IPS-20b (cell line): ENCODE results near the gene ZFAND2A.
"Not testable (repeated sequence)": the region's sequence is repeated elsewhere in the genome, so short reads cannot be mapped to it uniquely, and the experiment has no call there.

ENCODE experiments used
- H3K27ac ChIP-seq: one replicate; pipeline ENCODE4 v1.5.1; 2013; ENCODE audit warnings: low read length
- H3K27me3 ChIP-seq: 2 replicates; pipeline ENCODE4 v1.6.1; 2013; ENCODE audit warnings: mild to moderate bottlenecking, low read length, inconsistent platforms; ENCODE audit not compliant: insufficient read depth
- H3K36me3 ChIP-seq: 2 replicates; pipeline ENCODE4 v1.6.1; 2013; ENCODE audit warnings: low read depth, mild to moderate bottlenecking, inconsistent platforms, low read length, moderate library complexity; ENCODE audit not compliant: insufficient read depth
- H3K4me1 ChIP-seq: 2 replicates; pipeline ENCODE4 v1.6.1; 2013; ENCODE audit warnings: mild to moderate bottlenecking, control low read depth, inconsistent platforms, low read length, moderate library complexity; ENCODE audit not compliant: insufficient read depth
- H3K4me3 ChIP-seq: 2 replicates; pipeline ENCODE4 v1.5.1; 2013; ENCODE audit warnings: mild to moderate bottlenecking, low read length, inconsistent platforms
- H3K9ac ChIP-seq: 2 replicates; pipeline ENCODE4 v1.6.1; 2013; ENCODE audit warnings: low read depth, mild to moderate bottlenecking, inconsistent platforms, low read length, moderate library complexity
- H3K9me3 ChIP-seq: 2 replicates; pipeline ENCODE4 v1.6.1; 2013; ENCODE audit warnings: mild to moderate bottlenecking, low read depth, low read length, inconsistent platforms; ENCODE audit not compliant: insufficient read depth

The ZFAND2A gene

DNA sequence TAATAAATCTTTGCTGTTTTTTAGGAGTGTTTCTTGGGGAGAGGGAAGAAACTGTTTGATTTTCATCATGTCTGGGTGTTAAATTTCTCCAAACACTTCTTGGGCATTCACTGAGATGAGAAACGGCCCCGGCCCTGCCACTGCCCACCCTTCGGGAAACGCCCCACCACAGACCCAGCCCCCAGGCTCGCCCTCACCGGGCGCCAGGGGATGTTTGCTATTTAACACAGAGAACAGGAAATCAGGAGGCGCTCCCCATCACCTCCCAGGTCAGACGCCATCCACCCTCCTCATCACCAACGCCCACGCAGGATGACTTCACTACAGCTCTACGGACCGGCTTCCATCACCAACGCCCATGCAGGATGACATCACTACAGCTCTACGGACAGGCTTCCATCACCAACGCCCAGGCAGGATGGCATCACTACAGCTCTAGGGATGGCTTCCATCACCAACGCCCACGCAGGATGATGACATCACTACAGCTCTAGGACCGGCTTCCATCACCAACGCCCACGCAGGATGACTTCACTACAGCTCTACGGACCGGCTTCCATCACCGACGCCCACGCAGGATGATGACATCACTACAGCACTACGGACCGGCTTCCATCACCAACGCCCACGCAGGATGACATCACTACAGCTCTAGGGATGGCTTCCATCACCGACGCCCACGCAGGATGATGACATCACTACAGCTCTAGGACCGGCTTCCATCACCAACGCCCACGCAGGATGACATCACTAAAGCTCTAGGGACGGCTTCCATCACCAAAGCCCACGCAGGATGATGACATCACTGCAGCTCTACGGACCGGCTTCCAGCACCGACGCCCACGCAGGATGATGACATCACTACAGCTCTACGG, 44.6 kb downstream of the ZFAND2A start:
- H3K27ac ChIP-seq, H3K9ac ChIP-seq, H3K9me3 ChIP-seq, H3K4me3 ChIP-seq, H3K36me3 ChIP-seq, H3K27me3 ChIP-seq, H3K4me1 ChIP-seq: not testable (repeated sequence)

DNA sequence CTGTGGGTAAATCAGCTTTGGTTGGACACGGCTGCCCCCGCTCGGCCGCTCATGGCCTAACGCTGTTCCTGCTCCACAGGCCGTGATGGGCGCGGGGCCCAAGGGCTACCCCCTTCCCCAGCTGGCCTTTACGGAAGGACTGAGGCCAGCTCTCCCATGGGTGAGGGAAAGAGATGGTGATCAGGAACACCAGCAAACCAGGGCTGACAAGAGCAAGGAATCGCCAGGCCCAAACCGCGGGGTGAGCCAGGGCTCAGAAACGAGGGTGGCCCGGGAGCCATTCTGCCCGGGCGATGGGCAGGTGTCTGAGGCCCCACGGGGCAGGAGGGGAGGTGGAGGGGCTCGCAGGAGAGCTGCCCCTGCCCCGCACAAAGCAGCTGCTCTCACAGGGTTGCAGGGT, 45.5 kb downstream of the ZFAND2A start:
- no peak overlapping the region for H3K9ac ChIP-seq
- H3K9me3 ChIP-seq = no peaks in the 10 kb centered on the region
- H3K27ac ChIP-seq = no peak overlapping the region
- no peaks in the 10 kb centered on the region for H3K4me1 ChIP-seq
- no peak overlapping the region for H3K4me3 ChIP-seq
- H3K36me3 ChIP-seq = no peaks in the 10 kb centered on the region
- no peaks in the 10 kb centered on the region for H3K27me3 ChIP-seq

DNA sequence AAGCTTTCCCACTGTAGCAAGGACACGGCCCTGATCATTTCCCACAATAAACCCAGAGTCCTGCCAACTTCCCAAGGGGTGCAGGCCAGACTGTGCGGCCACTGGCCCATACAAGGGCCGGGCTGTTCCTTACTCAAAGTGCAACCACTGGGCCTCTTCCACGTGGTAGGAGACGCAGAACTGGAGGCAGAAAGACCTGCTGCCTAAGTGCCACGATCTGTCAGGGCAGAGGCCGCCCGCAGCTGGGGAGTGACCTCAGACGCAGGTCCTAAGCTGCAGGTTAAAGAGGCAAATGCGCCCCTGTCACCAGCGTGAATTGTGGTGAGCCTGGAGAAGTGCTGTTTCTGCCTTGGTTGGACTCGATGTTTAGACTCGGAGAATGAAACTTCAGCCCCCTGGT, 45.9 kb downstream of the ZFAND2A start:
- Histone ChIP-seq H3K9ac (no peak overlapping the region), H3K27ac (no peak overlapping the region), H3K27me3 (no peaks in the 10 kb centered on the region)

DNA sequence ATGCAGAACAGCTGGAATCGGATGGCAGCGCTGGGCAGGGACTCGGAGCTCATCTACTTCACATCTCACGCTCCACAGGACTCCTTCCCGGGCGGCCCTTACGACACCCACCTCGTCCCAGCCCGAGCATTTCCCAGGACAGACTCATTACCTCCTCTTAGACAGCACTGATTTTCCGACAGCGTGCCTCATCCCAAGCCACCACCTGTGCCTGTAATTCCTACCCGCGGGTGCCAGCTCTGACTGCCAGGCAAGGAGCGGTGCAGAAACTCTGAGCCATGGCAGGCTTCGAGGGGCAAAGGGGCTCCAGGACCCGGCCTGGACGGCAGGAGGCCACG, 46.5 kb downstream of the ZFAND2A start:
- Histone ChIP-seq H3K36me3 (no peaks in the 10 kb centered on the region), H3K9me3 (no peaks in the 10 kb centered on the region), H3K4me1 (no peaks in the 10 kb centered on the region), H3K27ac (no peak overlapping the region), H3K27me3 (no peaks in the 10 kb centered on the region), H3K4me3 (no peak overlapping the region), H3K9ac (no peak overlapping the region)

More for the DNA sequence above, 45.9 kb downstream of the ZFAND2A start:
- H3K9me3 ChIP-seq = no peaks in the 10 kb centered on the region
- no peaks in the 10 kb centered on the region for H3K4me1 ChIP-seq
- no peak overlapping the region for H3K4me3 ChIP-seq
- H3K36me3 ChIP-seq = no peaks in the 10 kb centered on the region

DNA sequence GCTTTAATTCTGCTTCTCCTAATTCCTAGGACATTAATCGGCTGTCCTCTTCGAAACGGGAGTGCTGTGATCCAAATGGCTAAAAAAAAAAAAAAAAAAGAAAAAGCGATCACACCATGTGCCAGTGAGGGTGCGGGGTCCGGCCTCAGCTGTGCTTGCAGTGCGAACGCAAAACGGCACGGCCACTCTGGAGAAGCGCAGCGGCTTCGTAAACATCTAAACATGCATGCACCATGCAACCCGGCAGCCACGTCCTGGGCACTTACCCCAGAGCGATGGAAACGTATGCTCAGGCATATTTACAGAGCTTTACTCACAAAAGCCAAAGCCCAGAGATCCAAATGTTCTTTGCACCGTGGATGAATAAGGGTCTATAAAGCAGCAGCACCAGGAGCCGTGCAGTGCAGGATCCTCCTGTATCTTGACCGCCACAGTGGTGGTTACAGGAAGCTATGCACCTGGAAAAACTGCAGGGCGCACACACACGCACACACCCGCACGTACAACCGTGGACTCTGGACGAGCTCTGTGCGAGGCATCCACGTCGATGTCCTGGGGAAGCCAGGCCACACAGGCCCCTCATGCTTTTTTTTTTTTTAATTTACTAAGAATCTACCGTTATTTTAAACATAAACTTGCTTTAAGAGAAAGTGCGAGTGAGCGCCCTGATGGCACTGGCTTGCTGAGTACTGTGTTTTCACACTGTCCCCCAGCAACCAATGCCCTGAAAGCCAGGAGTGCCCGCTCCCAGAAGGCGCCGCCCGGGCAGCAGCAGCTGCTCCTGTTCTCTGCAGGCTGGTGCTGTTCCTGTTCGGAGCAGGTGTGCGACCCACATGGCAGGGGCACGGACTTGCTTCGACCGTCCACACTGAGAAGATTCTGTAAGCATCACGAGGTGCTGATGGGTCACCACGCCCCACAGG, 47.1 kb downstream of the ZFAND2A start:
- no peak overlapping the region for H3K9ac ChIP-seq
- no peaks in the 10 kb centered on the region for H3K4me1 ChIP-seq
- no peaks in the 10 kb centered on the region for H3K9me3 ChIP-seq
- H3K27ac ChIP-seq = no peak overlapping the region
- H3K27me3 ChIP-seq = no peaks in the 10 kb centered on the region
- no peak overlapping the region for H3K4me3 ChIP-seq
- H3K36me3 ChIP-seq = no peaks in the 10 kb centered on the region

DNA sequence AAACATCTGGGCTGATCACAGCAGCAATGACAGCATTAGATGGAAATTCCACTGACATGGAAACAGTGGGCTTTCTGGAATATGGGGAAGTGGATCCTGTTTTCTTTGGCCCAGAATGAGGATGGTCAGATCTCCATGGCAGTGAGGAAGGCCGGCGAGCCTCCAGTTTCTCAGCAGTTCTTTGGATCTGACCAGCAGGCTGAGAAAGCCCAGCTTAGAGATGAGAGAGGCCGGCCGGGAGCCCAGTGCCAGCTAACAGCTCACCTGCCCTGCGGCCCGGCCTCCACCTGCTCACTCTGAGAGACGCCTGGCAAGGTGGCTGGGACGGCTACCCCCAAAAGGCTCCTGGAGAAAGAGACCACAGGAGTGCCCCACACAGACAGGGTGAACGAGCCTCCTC, 47.9 kb downstream of the ZFAND2A start:
- Histone ChIP-seq H3K9ac (no peak overlapping the region), H3K36me3 (no peaks in the 10 kb centered on the region), H3K27ac (no peak overlapping the region), H3K27me3 (no peaks in the 10 kb centered on the region), H3K4me1 (no peaks in the 10 kb centered on the region), H3K9me3 (no peaks in the 10 kb centered on the region), H3K4me3 (no peak overlapping the region)

DNA sequence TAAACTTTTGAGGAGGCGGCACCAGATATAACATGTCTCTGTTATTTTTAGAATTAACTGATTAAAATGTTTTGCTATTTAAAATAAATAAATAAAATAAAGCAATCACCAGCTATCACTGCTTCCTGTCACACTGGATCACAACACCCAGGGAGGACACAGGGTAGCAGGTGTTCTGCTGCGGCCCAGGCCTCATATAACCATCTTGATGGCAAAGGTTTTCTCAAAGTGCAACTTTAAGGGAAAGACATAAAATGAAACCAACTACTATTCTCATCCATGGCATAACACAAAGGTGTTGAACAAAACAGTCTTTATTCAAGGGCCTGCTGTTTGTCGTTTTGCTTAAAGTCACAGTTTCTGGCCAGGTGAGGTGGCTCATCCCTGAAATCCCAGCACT, 48.8 kb downstream of the ZFAND2A start:
- Histone ChIP-seq H3K4me3 (no peak overlapping the region), H3K4me1 (no peaks in the 10 kb centered on the region), H3K9ac (no peak overlapping the region), H3K36me3 (no peaks in the 10 kb centered on the region), H3K27me3 (no peaks in the 10 kb centered on the region), H3K9me3 (no peaks in the 10 kb centered on the region), H3K27ac (no peak overlapping the region)

DNA sequence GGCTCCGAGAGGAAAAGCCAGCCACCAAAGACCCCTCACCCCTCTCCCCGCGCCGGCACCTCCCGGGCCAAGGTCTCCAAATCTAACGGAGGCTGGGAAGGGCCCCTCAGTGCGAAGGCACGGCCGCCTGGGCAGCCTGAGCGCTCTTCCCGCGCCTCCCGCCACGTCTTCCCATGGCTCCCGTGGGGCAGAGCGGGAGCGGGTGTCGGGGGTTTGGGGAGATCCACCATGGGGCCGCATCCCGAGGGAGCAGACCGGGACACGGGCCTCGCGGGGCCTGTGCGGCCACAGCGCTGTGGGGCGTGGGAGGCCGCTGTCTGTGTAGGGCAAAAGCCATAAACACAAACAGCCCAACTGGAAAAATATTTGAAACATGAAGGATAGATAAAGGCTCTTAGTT, 49.6 kb downstream of the ZFAND2A start:
- Histone ChIP-seq H3K4me1 (no peaks in the 10 kb centered on the region), H3K27ac (no peak overlapping the region), H3K36me3 (no peaks in the 10 kb centered on the region), H3K9ac (no peak overlapping the region), H3K27me3 (no peaks in the 10 kb centered on the region), H3K4me3 (no peak overlapping the region), H3K9me3 (no peaks in the 10 kb centered on the region)

DNA sequence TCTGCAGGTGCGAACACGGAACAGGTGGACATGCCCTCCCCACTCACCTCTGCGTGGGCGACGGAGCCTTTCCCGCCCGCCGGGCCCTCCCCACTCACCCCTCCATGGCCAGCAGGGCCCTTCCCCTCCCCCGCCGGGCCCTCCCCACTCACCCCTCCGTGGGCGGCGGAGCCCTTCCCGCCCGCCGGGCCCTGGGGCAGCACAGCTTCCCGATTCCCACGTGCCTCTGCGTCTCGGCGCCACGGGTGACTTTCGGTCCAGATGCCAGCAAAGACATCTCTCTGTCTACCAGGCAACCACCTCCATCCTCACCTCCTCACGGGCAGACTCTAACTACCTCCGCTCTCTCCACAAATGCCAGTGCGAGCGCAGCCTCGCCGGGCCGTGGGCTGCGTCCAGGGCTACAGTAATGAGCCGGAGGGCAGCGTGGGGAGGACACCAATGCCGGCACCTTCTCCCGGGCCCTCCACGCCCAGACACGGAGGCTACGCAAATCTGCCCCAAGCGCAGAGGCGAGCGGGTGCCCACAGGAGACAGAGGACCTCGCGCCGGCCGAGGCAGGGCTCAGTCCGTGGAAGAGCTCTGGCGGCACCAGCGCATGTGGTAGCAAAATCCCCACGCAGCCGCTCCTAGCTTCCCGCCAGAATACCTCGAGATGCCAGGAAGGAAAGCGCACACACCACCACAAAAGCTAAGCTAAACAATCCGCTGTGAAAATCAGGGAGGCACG, 50.2 kb downstream of the ZFAND2A start:
- Histone ChIP-seq H3K4me1 (no peaks in the 10 kb centered on the region), H3K27ac (no peak overlapping the region), H3K9ac (no peak overlapping the region)

DNA sequence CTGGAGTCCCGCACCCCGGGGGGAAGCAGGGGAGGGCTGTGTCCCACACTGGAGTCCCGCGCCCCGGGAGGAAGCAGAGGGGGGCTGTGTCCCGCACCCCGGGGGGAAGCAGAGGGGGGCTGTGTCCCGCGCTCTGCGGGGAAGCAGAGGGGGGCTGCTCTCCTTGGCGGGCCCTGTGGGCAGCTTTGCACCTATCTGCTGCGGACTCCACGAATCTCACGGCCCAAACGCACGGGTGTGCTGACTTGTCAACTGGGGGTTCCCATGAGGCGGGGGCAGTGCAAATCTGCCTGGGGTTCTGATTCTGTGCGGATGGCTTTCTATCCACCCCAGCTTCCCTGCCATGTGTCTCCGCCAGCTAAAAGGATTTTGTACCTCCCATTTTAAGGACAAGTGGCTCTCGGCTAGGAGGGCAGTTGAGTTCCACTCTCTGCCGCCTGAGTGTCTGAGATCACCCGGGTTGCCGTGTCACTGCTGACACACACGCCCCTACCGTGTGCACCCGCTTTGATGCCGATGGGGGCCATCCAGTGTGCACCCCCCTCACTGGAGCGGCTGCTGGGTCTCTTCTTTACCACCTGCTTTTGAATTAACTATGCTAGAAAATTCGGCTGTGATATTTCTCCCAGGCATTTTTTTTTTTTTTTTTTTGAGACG, 51.6 kb downstream of the ZFAND2A start:
- no peak overlapping the region for H3K4me3 ChIP-seq
- no peak overlapping the region for H3K27ac ChIP-seq
- H3K4me1 ChIP-seq = no peaks in the 10 kb centered on the region
- no peak overlapping the region for H3K9ac ChIP-seq
- no peaks in the 10 kb centered on the region for H3K36me3 ChIP-seq
- H3K9me3 ChIP-seq = no peaks in the 10 kb centered on the region
- no peaks in the 10 kb centered on the region for H3K27me3 ChIP-seq

More for the DNA sequence above, 50.2 kb downstream of the ZFAND2A start:
- H3K27me3 ChIP-seq = no peaks in the 10 kb centered on the region
- H3K36me3 ChIP-seq = no peaks in the 10 kb centered on the region
- H3K4me3 ChIP-seq = no peak overlapping the region
- no peaks in the 10 kb centered on the region for H3K9me3 ChIP-seq

DNA sequence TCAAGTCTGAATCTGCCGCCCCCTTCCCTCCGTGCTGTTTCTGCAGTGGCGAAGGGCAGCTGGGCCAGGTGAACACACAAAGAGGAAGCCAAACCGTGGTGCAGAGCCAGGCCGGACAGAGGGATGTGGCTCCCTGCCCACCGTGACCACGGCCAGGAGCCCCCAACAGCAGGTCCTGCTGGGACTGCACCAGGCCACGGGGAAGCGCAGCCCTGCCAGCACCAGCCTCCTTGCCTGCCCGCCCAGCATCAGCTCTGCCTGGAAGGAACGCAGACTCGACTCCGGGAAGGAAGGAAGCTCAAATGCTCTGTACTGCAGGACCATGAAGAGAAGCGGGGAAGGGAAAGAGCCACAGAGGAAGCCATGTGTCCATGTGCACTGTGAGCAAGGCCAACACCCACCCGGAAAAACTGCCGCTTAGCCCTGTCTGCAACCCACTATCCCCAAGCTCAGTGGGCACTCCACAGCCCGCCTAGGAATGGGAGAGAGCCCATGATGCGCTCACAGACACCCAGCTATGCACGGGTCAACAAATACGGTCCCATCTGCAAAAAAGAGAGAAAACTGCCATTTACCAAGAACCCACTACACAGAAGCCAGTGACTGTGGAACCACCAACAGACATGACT, 53.1 kb downstream of the ZFAND2A start:
- Histone ChIP-seq H3K36me3 (no peaks in the 10 kb centered on the region), H3K4me3 (no peak overlapping the region), H3K9me3 (no peaks in the 10 kb centered on the region), H3K9ac (no peak overlapping the region), H3K4me1 (no peaks in the 10 kb centered on the region), H3K27me3 (no peaks in the 10 kb centered on the region), H3K27ac (no peak overlapping the region)
